H9 (cell line): ENCODE data around the gene HOXA4. TPM values are rescaled to one million over a fixed set of nuclear protein-coding genes. Genes with fewer than 3 reads are reported as not detected.

Experiments
- DNase-seq: peaks from one replicate; pipeline ENCODE4 v3.0.0-alpha.2; 2017
- H2AFZ ChIP-seq: one replicate; pipeline ENCODE4 v1.6.1; 2013; ENCODE audit warnings: mild to moderate bottlenecking, low read length, control low read depth, moderate library complexity
- H2AK5ac ChIP-seq: 2 replicates; pipeline ENCODE4 v1.6.1; 2013; ENCODE audit warnings: low read length, control low read depth, mixed read lengths; ENCODE audit not compliant: insufficient read length
- H2BK120ac ChIP-seq: one replicate; pipeline ENCODE4 v1.6.1; 2013; ENCODE audit warnings: low read depth, mild to moderate bottlenecking, low read length, control low read depth, inconsistent platforms; ENCODE audit not compliant: poor library complexity, severe bottlenecking
- H2BK12ac ChIP-seq: 2 replicates; pipeline ENCODE4 v1.6.1; 2013; ENCODE audit warnings: low read length, control low read depth, mixed read lengths, low read depth; ENCODE audit not compliant: insufficient read length
- H2BK15ac ChIP-seq: 2 replicates; pipeline ENCODE4 v1.6.1; 2013; ENCODE audit warnings: low read depth, low read length, control low read depth
- H2BK20ac ChIP-seq: one replicate; pipeline ENCODE4 v1.6.1; 2013; ENCODE audit warnings: low read depth, mild to moderate bottlenecking, low read length, control low read depth, inconsistent platforms; ENCODE audit not compliant: poor library complexity, severe bottlenecking
- H2BK5ac ChIP-seq: 2 replicates; pipeline ENCODE4 v1.6.1; 2013; ENCODE audit warnings: low read length, control low read depth, mixed read lengths; ENCODE audit not compliant: insufficient read length
- H3K14ac ChIP-seq: 2 replicates; pipeline ENCODE4 v1.6.1; 2013; ENCODE audit warnings: low read length, control low read depth; ENCODE audit not compliant: insufficient read depth
- H3K18ac ChIP-seq: 2 replicates; pipeline ENCODE4 v1.6.1; 2013; ENCODE audit warnings: low read depth, mild to moderate bottlenecking, mixed read lengths, low read length, control low read depth; ENCODE audit not compliant: insufficient read length
- H3K23ac ChIP-seq: 2 replicates; pipeline ENCODE4 v1.6.1; 2013; ENCODE audit warnings: low read length, control low read depth, mixed read lengths, low read depth; ENCODE audit not compliant: insufficient read length
- H3K23me2 ChIP-seq: 2 replicates; pipeline ENCODE4 v1.6.1; 2013; ENCODE audit warnings: low read depth, mild to moderate bottlenecking, mixed read lengths, low read length, control low read depth; ENCODE audit not compliant: insufficient read length, poor library complexity, severe bottlenecking
- H3K27ac ChIP-seq: 2 replicates; pipeline ENCODE4 v1.5.1; 2013; ENCODE audit warnings: low read length, control low read depth, mixed read lengths, low read depth; ENCODE audit not compliant: insufficient read length
- H3K27me3 ChIP-seq: 2 replicates; pipeline ENCODE4 v1.6.1; 2013; ENCODE audit warnings: low read length, control low read depth, inconsistent platforms; ENCODE audit not compliant: insufficient read depth
- H3K4ac ChIP-seq: 2 replicates; pipeline ENCODE4 v1.6.1; 2013; ENCODE audit warnings: low read depth, mild to moderate bottlenecking, control low read depth, inconsistent platforms, low read length, moderate library complexity
- H3K4me1 ChIP-seq: 2 replicates; pipeline ENCODE4 v1.6.1; 2013; ENCODE audit warnings: low read length, control low read depth, inconsistent platforms; ENCODE audit not compliant: insufficient read depth
- H3K4me2 ChIP-seq: 2 replicates; pipeline ENCODE4 v1.6.1; 2013; ENCODE audit warnings: low read length, control low read depth, mixed read lengths; ENCODE audit not compliant: insufficient read length, insufficient read depth
- H3K56ac ChIP-seq: 2 replicates; pipeline ENCODE4 v1.6.1; 2013; ENCODE audit warnings: low read depth, mild to moderate bottlenecking, mixed read lengths, low read length, control low read depth; ENCODE audit not compliant: insufficient read length
- H3K79me1 ChIP-seq: 2 replicates; pipeline ENCODE4 v1.6.1; 2013; ENCODE audit warnings: low read depth, mild to moderate bottlenecking, moderate library complexity, low read length, control low read depth, inconsistent platforms; ENCODE audit not compliant: insufficient read depth, poor library complexity, severe bottlenecking
- H3K79me2 ChIP-seq: 2 replicates; pipeline ENCODE4 v1.6.1; 2013; ENCODE audit warnings: low read length, control low read depth, inconsistent platforms; ENCODE audit not compliant: insufficient read depth
- H3K9ac ChIP-seq: 2 replicates; pipeline ENCODE4 v1.6.1; 2013; ENCODE audit warnings: low read length, control low read depth, mixed read lengths; ENCODE audit not compliant: insufficient read length; ENCODE audit errors: extremely low read depth
- H3K9me3 ChIP-seq: one replicate; pipeline ENCODE4 v1.6.1; 2013; ENCODE audit warnings: low read depth, low read length, inconsistent platforms; ENCODE audit not compliant: control insufficient read depth
- H3T11ph ChIP-seq: one replicate; pipeline ENCODE4 v1.6.1; 2013; ENCODE audit warnings: mild to moderate bottlenecking, low read length, control low read depth, inconsistent platforms
- H4K20me1 ChIP-seq: one replicate; pipeline ENCODE4 v1.6.1; 2013; ENCODE audit not compliant: control insufficient read depth, insufficient read length, insufficient read depth
- H4K5ac ChIP-seq: 2 replicates; pipeline ENCODE4 v1.6.1; 2013; ENCODE audit warnings: low read depth, mild to moderate bottlenecking, mixed read lengths, low read length, control low read depth; ENCODE audit not compliant: insufficient read length
- H4K8ac ChIP-seq: replicated peaks from 2 replicates; pipeline ENCODE4 v1.6.1; 2013; ENCODE audit warnings: low read length, control low read depth, mixed read lengths, low read depth; ENCODE audit not compliant: insufficient read length
- H4K91ac ChIP-seq: 2 replicates; pipeline ENCODE4 v1.6.1; 2013; ENCODE audit warnings: low read depth, mild to moderate bottlenecking, moderate library complexity, mixed read lengths, low read length, control low read depth; ENCODE audit not compliant: insufficient read length
- H3K27ac Mint-ChIP-seq, 3 experiments: 2 replicates in 2 of 3; 3 replicates in 1 of 3; pipeline ENCODE4 v1.8.0; 2020 to 2021; ENCODE audit warnings: mixed read lengths in 3 of 3, mild to moderate bottlenecking in 1 of 3, moderate library complexity in 1 of 3
- H3K27me3 Mint-ChIP-seq: 2 replicates; pipeline ENCODE4 v1.8.0; 2021; ENCODE audit warnings: low read depth, mild to moderate bottlenecking, moderate library complexity, mixed read lengths
- H3K36me3 Mint-ChIP-seq, 3 experiments: 2 replicates in 2 of 3; 3 replicates in 1 of 3; pipeline ENCODE4 v1.8.0; 2020 to 2021; ENCODE audit warnings: low read depth in 3 of 3, mixed read lengths in 3 of 3; ENCODE audit not compliant: insufficient read depth in 1 of 3
- H3K4me1 Mint-ChIP-seq, 2 experiments: 2 replicates each; pipeline ENCODE4 v1.8.0; 2020; ENCODE audit warnings: mixed read lengths in 2 of 2
- H3K4me3 Mint-ChIP-seq, 2 experiments: 2 replicates in 1 of 2; 3 replicates in 1 of 2; pipeline ENCODE4 v1.8.0; 2020 to 2021; ENCODE audit warnings: mild to moderate bottlenecking in 2 of 2, mixed read lengths in 2 of 2, moderate library complexity in 1 of 2
- H3K9me3 Mint-ChIP-seq, 2 experiments: 2 replicates in 1 of 2; 3 replicates in 1 of 2; pipeline ENCODE4 v1.8.0; 2020; ENCODE audit warnings: mild to moderate bottlenecking in 2 of 2, mixed read lengths in 2 of 2, moderate library complexity in 1 of 2
- CTCF ChIP-seq: fragments of 200-600 bp; sonication (generic); conservative IDR thresholded peaks from 3 replicates; pipeline ENCODE4 v1.8.0; 2021; ENCODE audit warnings: antibody characterized with exemption, mild to moderate bottlenecking
- WGBS: extraction: QIAGEN DNeasy Blood & Tissue Kit; methylation state at CpG from one replicate; pipeline ENCODE4 v1.1.7; 2013; ENCODE audit warnings: missing lambda C conversion rate, low lambda C conversion rate, mixed read lengths; ENCODE audit not compliant: insufficient read length; ENCODE audit errors: extremely low coverage; 5-methylcytosine and 5-hydroxymethylcytosine counted together
- total RNA-seq: library from RNA; stranded (reverse); gene quantifications from 2 replicates; pipeline ENCODE4 v1.2.1, GENCODE V29; 2021

The HOXA4 gene
- total RNA-seq, 1 experiment from 2014 or later: not detected

- no peak overlapping the region for H3T11ph ChIP-seq
- no peak for TF ChIP-seq CTCF
- peak overlapping the region; percentile 59 to 78 for H3K4me3 Mint-ChIP-seq
- H3K27me3 ChIP-seq: peaks cover 99% of the 10 kb centered on the region
- H3K4ac ChIP-seq: no peak overlapping the region
- no peak overlapping the region; a peak in 1 of 7 replicates for H3K27ac Mint-ChIP-seq
- peaks cover 0 to 6% (median 0%) of the 10 kb centered on the region in 3 experiments; a peak in 3 of 7 replicates for H3K36me3 Mint-ChIP-seq
- DNase-seq: peak; percentile 55
- no peak overlapping the region for H3K9ac ChIP-seq
- no peak overlapping the region for H3K56ac ChIP-seq
- no peak overlapping the region for H4K5ac ChIP-seq
- peak overlapping the region; percentile 66 for H2AFZ ChIP-seq
- no peaks in the 10 kb centered on the region for H4K20me1 ChIP-seq
- H3K9me3 Mint-ChIP-seq: peaks cover 16 to 29% of the 10 kb centered on the region in 2 experiments
- H2BK5ac ChIP-seq: no peak overlapping the region
- no peak overlapping the region for H3K23ac ChIP-seq
- no peaks in the 10 kb centered on the region for H3K79me1 ChIP-seq
- no peaks in the 10 kb centered on the region for H3K23me2 ChIP-seq
- H4K91ac ChIP-seq: no peak overlapping the region
- H3K4me1 ChIP-seq: no peaks in the 10 kb centered on the region
- no peak overlapping the region for H2BK20ac ChIP-seq
- no peaks in the 10 kb centered on the region for H3K9me3 ChIP-seq
- no peak overlapping the region for H3K14ac ChIP-seq
- no peak overlapping the region for H2BK15ac ChIP-seq
- no peak overlapping the region for H2BK12ac ChIP-seq
- H3K4me1 Mint-ChIP-seq: peaks cover 10 to 18% of the 10 kb centered on the region in 2 experiments
- H3K27me3 Mint-ChIP-seq: peaks cover 99% of the 10 kb centered on the region
- no peak overlapping the region for H3K18ac ChIP-seq
- no CpG with 5 or more reads among the region's 63 CpGs for WGBS
- H3K79me2 ChIP-seq: no peaks in the 10 kb centered on the region
- H2BK120ac ChIP-seq: no peak overlapping the region
- H3K27ac ChIP-seq: no peak overlapping the region
- H3K4me2 ChIP-seq: peak overlapping the region; percentile 60
- no peak overlapping the region for H2AK5ac ChIP-seq
- no peak overlapping the region for H4K8ac ChIP-seq
Observed at GRCh38 chr7:27155816-27156507, 25.4 kb upstream of the HOXA4 start.
